Measurements from ENCODE around the gene CIZ1. TPM values are rescaled to one million over a fixed set of nuclear protein-coding genes. Genes with fewer than 3 reads are reported as not detected.

Gene CIZ1
- total and polyA plus RNA-seq, 9 of the 15 experiments (the other 6 are each of a cell fraction or from before 2014, with no cell fraction given), result 6.6 to 329 (median 87.8) TPM

GRCh38 chr9:128180001-128180400 is 11.4 kb downstream of the CIZ1 start:
- DNase-seq (ENCODE audit: extremely low read depth in 1 of 4, low spot score in 3 of 4) (no peak), FAIRE-seq (no peak), ATAC-seq (no peak)
- POLR2A ChIA-PET, result interaction anchor here (0.8 to 12.6 kb wide), 4 partner anchors 9 to 37 kb away, joined by 4 to 155 read pairs (median 41); partner anchors contain the start of genes BBLN and CIZ1
- Histone ChIP-seq H4K20me1 (replicated peaks; ENCODE audit: control insufficient read depth, insufficient read depth, low read length) (peaks cover 3% of the 10 kb centered on the region; the same call in 1 of the 2 replicates), H3K27me3 (ENCODE audit: control insufficient read depth in 2 of 2, insufficient read depth in 2 of 2, low read length in 2 of 2) (no peaks in the 10 kb centered on the region), H3K9ac (ENCODE audit: insufficient read depth in 1 of 2, low read depth in 2 of 2, low read length in 2 of 2) (peak overlapping the region in 1 of 2 experiments; percentile 1; a peak in 2 of 4 replicates), H3K4me1 (replicated peaks in 1 of 2; ENCODE audit: control insufficient read depth in 2 of 2, insufficient read depth in 2 of 2, low read length in 2 of 2) (peaks cover 0 to 28% of the 10 kb centered on the region in 2 experiments; a peak in 3 of 5 replicates), H3K9me3 (replicated peaks; ENCODE audit: control insufficient read depth, insufficient read depth, low read depth, low read length) (no peaks in the 10 kb centered on the region), H3K4me3 (no peak overlapping the region), H3K36me3 (ENCODE audit: control insufficient read depth, insufficient read depth, low read length) (peaks cover 86% of the 10 kb centered on the region), H2AFZ (ENCODE audit: low read depth, low read length) (no peak overlapping the region), H3K79me2 (ENCODE audit: control insufficient read depth, insufficient read depth, low read length) (no peaks in the 10 kb centered on the region), H3K4me2 (ENCODE audit: insufficient read depth, low read length) (no peak overlapping the region), H3K9me1 (ENCODE audit: control insufficient read depth, insufficient read depth, low read length) (no peaks in the 10 kb centered on the region), H3K27ac (ENCODE audit: extremely low read depth, low read depth, low read length) (no peak overlapping the region)
- in situ Hi-C loops (cut with MboI), result no loop called here
- CTCF ChIA-PET (ENCODE audit: low intra/inter-chr PET ratio), result interaction anchor here (1.6 kb wide), 1 partner anchor 1604 kb away, joined by 3 read pairs; no protein-coding TSS in a partner anchor
- TF ChIP-seq ZFP91 (CRISPR knock-in tag; IDR thresholded peaks at IDR 0.05) (peak; percentile 49; the same call in 1 of the 2 replicates), CEBPG (CRISPR knock-in tag; IDR thresholded peaks at IDR 0.05) (0 out of 2 replicates have a peak, but pooled peaks have one; percentile 6), CEBPG (tag; conservative IDR thresholded peaks at IDR 0.05 in 1 of 2, IDR thresholded peaks at IDR 0.05 in 1 of 2) (no peak), ZNF551 (CRISPR knock-in tag; IDR thresholded peaks at IDR 0.05) (no peak), PTTG1 (tag; IDR thresholded peaks at IDR 0.05; ENCODE audit: low read depth) (no peak), DPF2 (IDR thresholded peaks at IDR 0.05) (no peak), E2F5 (CRISPR knock-in tag; IDR thresholded peaks at IDR 0.05) (0 out of 2 replicates have a peak, but pooled peaks have one; percentile 16), GTF2F1 (IDR thresholded peaks at IDR 0.05; ENCODE audit: low read depth, low read length) (0 out of 2 replicates have a peak, but pooled peaks have one; percentile 53), USF1 (CRISPR knock-in tag; IDR thresholded peaks at IDR 0.05) (peak; percentile 41; the same call in 1 of the 2 replicates)
- intact Hi-C loops (cut with micrococcal nuclease), result loop anchor here (2.0 kb wide), 1 partner anchor 161 kb away; the partner anchor contains the start of gene SLC27A4
- 94% methylated on average over 8 of the region's 8 CpGs for WGBS (ENCODE audit: insufficient coverage, low coverage, missing lambda C conversion rate)
- BruUV-seq (replicated peaks), result no TSS peak

Measured in K562 (cell line).